GM23248 (cell line): Measurements from ENCODE around the gene HES3.

ENCODE experiments used
- EZH2 ChIP-seq: fragments of 200-600 bp; sonication (generic); IDR thresholded peaks from 2 replicates; pipeline ENCODE4 v1.6.1; 2018; ENCODE audit warnings: antibody characterized with exemption, mild to moderate bottlenecking; ENCODE audit not compliant: insufficient read depth, poor library complexity, severe bottlenecking
- EZH2phosphoT487 ChIP-seq: fragments of 200-600 bp; sonication (generic); IDR thresholded peaks from 2 replicates; pipeline ENCODE4 v1.6.1; 2018; ENCODE audit warnings: antibody characterized with exemption, moderate library complexity, mild to moderate bottlenecking, low read depth; ENCODE audit not compliant: insufficient read depth

- TF ChIP-seq EZH2 = no peak
- TF ChIP-seq EZH2phosphoT487 = no peak
These were observed 32.1 kb downstream of the HES3 start for GRCh38 chr1:6275826-6276782.
